ENCODE measurements around the gene NUDT5. TPM values are rescaled to one million over a fixed set of nuclear protein-coding genes. Genes with fewer than 3 reads are reported as not detected.

NUDT5 gene
- total and polyA plus RNA-seq, 7 donors: 20.0 to 52.9 (median 30.0) TPM

- Histone ChIP-seq H3K27ac (no peak overlapping the region), H3K4me1 (no peaks in the 10 kb centered on the region), H3K36me3 (peaks cover 0 to 70% (median 28%) of the 10 kb centered on the region in 4 donors), H3K9me3 (no peaks in the 10 kb centered on the region), H3K4me3 (no peak overlapping the region), H3K27me3 (no peaks in the 10 kb centered on the region)
- intact Hi-C loops (cut with DNase I): no loop called here
- WGBS, 2 donors: 74 to 77% methylated on average over 14 of the region's 14 CpGs
- no peak for DNase-seq
- no peak for TF ChIP-seq POLR2AphosphoS5 (IDR thresholded peaks at IDR 0.05)
- no peak for TF ChIP-seq CTCF (IDR thresholded peaks at IDR 0.05)
Measured at GRCh38 chr10:12156367-12157123, 39.1 kb downstream of the NUDT5 start.

- Histone ChIP-seq H3K4me3 (no peak overlapping the region), H3K4me1 (no peaks in the 10 kb centered on the region), H3K9me3 (no peaks in the 10 kb centered on the region), H3K27ac (no peak overlapping the region), H3K36me3 (peaks cover 0 to 70% (median 21%) of the 10 kb centered on the region in 4 donors), H3K27me3 (no peaks in the 10 kb centered on the region)
- TF ChIP-seq POLR2A (IDR thresholded peaks at IDR 0.05): no peak
- no peak for TF ChIP-seq EP300 (IDR thresholded peaks at IDR 0.05)
- no peak for TF ChIP-seq CTCF (IDR thresholded peaks at IDR 0.05)
- no peak for TF ChIP-seq POLR2AphosphoS5 (IDR thresholded peaks at IDR 0.05)
- WGBS, 2 donors: 93 to 98% methylated on average over 6 of the region's 6 CpGs
- no peak for DNase-seq
- intact Hi-C loops (cut with DNase I): no loop called here
Measured at GRCh38 chr10:12154516-12154915, 41.2 kb downstream of the NUDT5 start.

GRCh38 chr10:12150163-12150562 lies 45.5 kb downstream of the NUDT5 start:
- no peak overlapping the region for H3K4me3 ChIP-seq
- H3K27me3 ChIP-seq: no peaks in the 10 kb centered on the region
- TF ChIP-seq POLR2AphosphoS5 (IDR thresholded peaks at IDR 0.05) (no peak), POLR2A (IDR thresholded peaks at IDR 0.05) (no peak), CTCF (IDR thresholded peaks at IDR 0.05) (no peak), EP300 (IDR thresholded peaks at IDR 0.05) (no peak)
- no peaks in the 10 kb centered on the region for H3K9me3 ChIP-seq
- H3K4me1 ChIP-seq: no peaks in the 10 kb centered on the region
- peaks cover 0 to 56% (median 7%) of the 10 kb centered on the region in 4 donors for H3K36me3 ChIP-seq
- no peak for DNase-seq
- H3K27ac ChIP-seq: no peak overlapping the region
- intact Hi-C loops (cut with DNase I): no loop called here
- 76 to 80% methylated on average over 4 of the region's 4 CpGs for WGBS, 2 donors

GRCh38 chr10:12144538-12144937 lies 51.2 kb downstream of the NUDT5 start:
- peaks cover 14 to 71% (median 17%) of the 10 kb centered on the region in 4 donors for H3K36me3 ChIP-seq
- H3K4me3 ChIP-seq: no peak overlapping the region
- TF ChIP-seq CTCF (IDR thresholded peaks at IDR 0.05) (no peak), POLR2AphosphoS5 (IDR thresholded peaks at IDR 0.05) (no peak), EP300 (IDR thresholded peaks at IDR 0.05) (no peak), POLR2A (IDR thresholded peaks at IDR 0.05) (no peak)
- H3K27ac ChIP-seq: no peak overlapping the region
- H3K4me1 ChIP-seq: no peaks in the 10 kb centered on the region
- DNase-seq: no peak
- H3K27me3 ChIP-seq: no peaks in the 10 kb centered on the region
- 94% methylated on average over 3 of the region's 3 CpGs for WGBS, 2 donors
- H3K9me3 ChIP-seq: no peaks in the 10 kb centered on the region
- intact Hi-C loops (cut with DNase I): no loop called here

- no peaks in the 10 kb centered on the region for H3K27me3 ChIP-seq
- 96 to 97% methylated on average over 1 of the region's 1 CpG for WGBS, 2 donors
- TF ChIP-seq POLR2A (IDR thresholded peaks at IDR 0.05): no peak
- TF ChIP-seq EP300 (IDR thresholded peaks at IDR 0.05): no peak
- TF ChIP-seq CTCF (IDR thresholded peaks at IDR 0.05): no peak
- no peaks in the 10 kb centered on the region for H3K9me3 ChIP-seq
- DNase-seq: no peak
- intact Hi-C loops (cut with DNase I): no loop called here
- no peaks in the 10 kb centered on the region for H3K4me1 ChIP-seq
- H3K27ac ChIP-seq: no peak overlapping the region
- H3K36me3 ChIP-seq: peaks cover 11 to 94% (median 36%) of the 10 kb centered on the region in 4 donors
- H3K4me3 ChIP-seq: no peak overlapping the region
Measured at GRCh38 chr10:12140038-12140437, 55.7 kb downstream of the NUDT5 start.
